PC-3 (cell line): ENCODE results near the gene TBCEL. TPM values are rescaled to one million over a fixed set of nuclear protein-coding genes. Genes with fewer than 3 reads are reported as not detected.

Source experiments
- ATAC-seq: fragments of 200-7000 bp; cut with Tn5 transposase; 2 replicates; pipeline ENCODE4 v1.9.1; 2020; ENCODE audit warnings: mild to moderate bottlenecking, moderate library complexity
- BruUV-seq: library from RNA; stranded (reverse); fragments of 400-500 nt; replicated peaks from 2 replicates; lab custom pipeline; 2021; lab: Mats Ljungman, UMichigan
- CTCF ChIA-PET: fragments of 300-600 bp; sonication (Branson Sonifier 250); formaldehyde crosslinking; loops from one replicate; lab custom pipeline; 2022; ENCODE audit warnings: antibody characterized with exemption; lab: Charles Lee
- POLR2A ChIA-PET: fragments of 300-600 bp; sonication (Branson Sonifier 250); formaldehyde crosslinking; loops from one replicate; lab custom pipeline; 2022; ENCODE audit warnings: antibody characterized with exemption; ENCODE audit not compliant: unreplicated experiment; lab: Charles Lee
- DNase-seq: peaks from one replicate; pipeline ENCODE4 v3.0.0-alpha.2; 2015
- H2AFZ ChIP-seq: fragments of 300-600 bp; sonication (generic); 2 replicates; pipeline ENCODE4 v1.6.0; 2016; ENCODE audit warnings: antibody characterized with exemption, low read length
- H3F3A ChIP-seq: fragments of 300-600 bp; sonication (generic); one replicate; pipeline ENCODE4 v1.6.0; 2017; ENCODE audit warnings: antibody characterized with exemption, low read length, control low read depth, mild to moderate bottlenecking; ENCODE audit not compliant: unreplicated experiment
- H3K27ac ChIP-seq: fragments of 300-600 bp; sonication (generic); 2 replicates; pipeline ENCODE4 v1.5.1; 2016; ENCODE audit warnings: mild to moderate bottlenecking, low read length
- H3K27me3 ChIP-seq: fragments of 300-600 bp; sonication (generic); 2 replicates; pipeline ENCODE4 v1.6.1; 2016; ENCODE audit warnings: low read length, mixed read lengths
- H3K36me3 ChIP-seq: fragments of 300-600 bp; sonication (generic); 2 replicates; pipeline ENCODE4 v1.6.1; 2016; ENCODE audit warnings: low read depth, mixed run types, low read length, mixed read lengths
- H3K4me1 ChIP-seq: fragments of 300-600 bp; sonication (generic); 2 replicates; pipeline ENCODE4 v1.5.1; 2016; ENCODE audit warnings: low read length; ENCODE audit not compliant: insufficient read depth
- H3K4me2 ChIP-seq: fragments of 300-600 bp; sonication (generic); 2 replicates; pipeline ENCODE4 v1.6.0; 2016; ENCODE audit warnings: low read length
- H3K4me3 ChIP-seq: fragments of 300-600 bp; sonication (generic); 2 replicates; pipeline ENCODE4 v1.5.1; 2016; ENCODE audit warnings: mild to moderate bottlenecking, low read length, mixed read lengths
- H3K79me2 ChIP-seq: fragments of 300-600 bp; sonication (generic); 2 replicates; pipeline ENCODE4 v1.6.1; 2017; ENCODE audit warnings: low read length, mixed read lengths
- H3K9ac ChIP-seq: fragments of 300-600 bp; sonication (generic); 2 replicates; pipeline ENCODE4 v1.6.0; 2016; ENCODE audit warnings: mild to moderate bottlenecking, low read length
- H3K9me2 ChIP-seq: fragments of 300-600 bp; sonication (generic); replicated peaks from 2 replicates; pipeline ENCODE4 v1.6.1; 2016; ENCODE audit warnings: mixed run types, low read length, mixed read lengths
- H3K9me3 ChIP-seq: fragments of 300-600 bp; sonication (generic); 2 replicates; pipeline ENCODE4 v1.6.1; 2016; ENCODE audit warnings: low read length, mixed read lengths
- H4K20me1 ChIP-seq: fragments of 300-600 bp; sonication (generic); 2 replicates; pipeline ENCODE4 v1.6.1; 2016; ENCODE audit warnings: low read length, mixed read lengths
- EZH2 ChIP-seq: fragments of 300-600 bp; sonication (generic); IDR thresholded peaks from one replicate; pipeline ENCODE4 v1.6.1; 2017; ENCODE audit warnings: antibody characterized with exemption, mild to moderate bottlenecking, low read length; ENCODE audit not compliant: unreplicated experiment
- EZH2phosphoT487 ChIP-seq: fragments of 300-600 bp; sonication (generic); IDR thresholded peaks from 2 replicates; pipeline ENCODE4 v1.6.1; 2018; ENCODE audit warnings: mild to moderate bottlenecking, antibody characterized with exemption, low read length, borderline replicate concordance
- intact Hi-C: fragments of 100-400 bp; cut with micrococcal nuclease; formaldehyde crosslinking; loops from 2 replicates; pipeline ENCODE4 v1.9.0; 2023
- total RNA-seq: library from RNA; depleted of rRNA; stranded (reverse); fragments of >200 nt; gene quantifications from 2 replicates; pipeline ENCODE4 v1.2.3, GENCODE V29; 2014
- TF ChIP-seq, protein P1 (sequence below): fragments of 300-600 bp; sonication (generic); conservative IDR thresholded peaks from 2 replicates; pipeline ENCODE4 v1.5.1; 2017; ENCODE audit warnings: antibody characterized with exemption, low read depth, mild to moderate bottlenecking, low read length

Gene TBCEL
- total RNA-seq, 1 experiment from 2014 or later = 6.6 TPM

DNA sequence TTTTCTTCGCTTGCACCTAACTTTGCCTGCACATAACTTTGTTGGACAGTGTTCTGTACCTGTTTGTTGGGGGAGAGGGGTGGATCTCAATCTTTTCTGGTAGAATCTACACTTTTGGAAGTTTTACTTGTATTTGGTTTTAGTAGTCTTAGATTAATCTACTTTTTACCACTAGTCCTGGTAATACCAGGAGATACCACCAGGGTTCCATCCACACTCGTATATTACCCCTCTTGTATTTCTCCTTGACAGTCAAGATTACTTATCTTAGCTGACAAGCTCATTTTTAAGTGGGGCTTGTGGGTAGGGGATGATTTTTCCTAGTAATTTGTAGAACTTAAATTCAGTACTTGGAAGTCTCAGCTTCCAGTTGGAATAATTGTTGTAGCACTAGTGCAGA, 39.8 kb downstream of the TBCEL start:
- Histone ChIP-seq H3K9me3 (no peaks in the 10 kb centered on the region), H3F3A (peaks cover 9% of the 10 kb centered on the region), H4K20me1 (no peaks in the 10 kb centered on the region), H3K36me3 (peaks cover 7% of the 10 kb centered on the region; the same call in 1 of the 2 replicates), H3K79me2 (no peaks in the 10 kb centered on the region), H3K9ac (no peak overlapping the region), H3K4me3 (no peak overlapping the region), H3K27me3 (no peaks in the 10 kb centered on the region), H3K9me2 (no peaks in the 10 kb centered on the region), H3K4me1 (peaks cover 22% of the 10 kb centered on the region), H3K27ac (no peak overlapping the region), H3K4me2 (no peak overlapping the region), H2AFZ (no peak overlapping the region)
- ATAC-seq (no peak), DNase-seq (peak; percentile 45)
- intact Hi-C loops = no loop called here
- ChIA-PET CTCF (interaction anchor here (0.6 kb wide), 1 partner anchor 181 kb away, joined by 3 read pairs; no protein-coding TSS in a partner anchor), POLR2A (no interaction called here)
- no TSS peak for BruUV-seq
- TF ChIP-seq, protein P1, sequence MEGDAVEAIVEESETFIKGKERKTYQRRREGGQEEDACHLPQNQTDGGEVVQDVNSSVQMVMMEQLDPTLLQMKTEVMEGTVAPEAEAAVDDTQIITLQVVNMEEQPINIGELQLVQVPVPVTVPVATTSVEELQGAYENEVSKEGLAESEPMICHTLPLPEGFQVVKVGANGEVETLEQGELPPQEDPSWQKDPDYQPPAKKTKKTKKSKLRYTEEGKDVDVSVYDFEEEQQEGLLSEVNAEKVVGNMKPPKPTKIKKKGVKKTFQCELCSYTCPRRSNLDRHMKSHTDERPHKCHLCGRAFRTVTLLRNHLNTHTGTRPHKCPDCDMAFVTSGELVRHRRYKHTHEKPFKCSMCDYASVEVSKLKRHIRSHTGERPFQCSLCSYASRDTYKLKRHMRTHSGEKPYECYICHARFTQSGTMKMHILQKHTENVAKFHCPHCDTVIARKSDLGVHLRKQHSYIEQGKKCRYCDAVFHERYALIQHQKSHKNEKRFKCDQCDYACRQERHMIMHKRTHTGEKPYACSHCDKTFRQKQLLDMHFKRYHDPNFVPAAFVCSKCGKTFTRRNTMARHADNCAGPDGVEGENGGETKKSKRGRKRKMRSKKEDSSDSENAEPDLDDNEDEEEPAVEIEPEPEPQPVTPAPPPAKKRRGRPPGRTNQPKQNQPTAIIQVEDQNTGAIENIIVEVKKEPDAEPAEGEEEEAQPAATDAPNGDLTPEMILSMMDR = peak; percentile 70
- TF ChIP-seq EZH2phosphoT487 = no peak

DNA sequence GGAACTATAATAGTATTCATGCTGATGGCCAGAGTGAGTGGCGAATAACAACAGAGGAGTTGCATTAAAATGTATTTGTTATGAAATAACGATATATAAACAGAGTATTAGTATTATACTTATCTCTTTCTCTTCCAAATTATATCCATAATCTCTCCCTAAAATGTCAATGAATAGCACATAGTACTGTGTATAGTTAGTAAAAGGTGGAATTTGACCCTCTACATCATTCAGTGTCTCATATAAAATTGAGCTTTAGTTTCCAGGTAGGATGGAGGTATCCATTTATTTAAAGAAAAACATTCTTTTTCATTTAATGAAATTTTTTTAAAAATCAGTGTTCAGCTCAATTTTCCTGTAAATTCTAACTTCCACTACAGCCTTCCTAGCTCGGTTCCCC, 42.7 kb downstream of the TBCEL start:
- ChIA-PET CTCF (interaction anchor here (0.7 kb wide), 1 partner anchor 45 kb away, joined by 4 read pairs; no protein-coding TSS in a partner anchor), POLR2A (no interaction called here)
- peak overlapping the region; percentile 65 for H3K4me2 ChIP-seq
- H3K9ac ChIP-seq = no peak overlapping the region
- no peak overlapping the region for H2AFZ ChIP-seq
- H3F3A ChIP-seq = peaks cover 9% of the 10 kb centered on the region
- peak overlapping the region; percentile 84 for H3K27ac ChIP-seq
- H3K9me3 ChIP-seq = no peaks in the 10 kb centered on the region
- no peaks in the 10 kb centered on the region for H4K20me1 ChIP-seq
- H3K27me3 ChIP-seq = no peaks in the 10 kb centered on the region
- peak overlapping the region; percentile 8; the same call in 1 of the 2 replicates for H3K4me3 ChIP-seq
- H3K9me2 ChIP-seq = no peaks in the 10 kb centered on the region
- no peaks in the 10 kb centered on the region for H3K79me2 ChIP-seq
- peaks cover 22% of the 10 kb centered on the region for H3K4me1 ChIP-seq
- BruUV-seq = no TSS peak
- ATAC-seq (no peak), DNase-seq (no peak)
- TF ChIP-seq EZH2 = no peak
- TF ChIP-seq, protein P1 = no peak
- TF ChIP-seq EZH2phosphoT487 = no peak
- intact Hi-C loops = loop anchor here (1.0 kb wide), 1 partner anchor 34 kb away; no protein-coding TSS in a partner anchor
- no peaks in the 10 kb centered on the region for H3K36me3 ChIP-seq

DNA sequence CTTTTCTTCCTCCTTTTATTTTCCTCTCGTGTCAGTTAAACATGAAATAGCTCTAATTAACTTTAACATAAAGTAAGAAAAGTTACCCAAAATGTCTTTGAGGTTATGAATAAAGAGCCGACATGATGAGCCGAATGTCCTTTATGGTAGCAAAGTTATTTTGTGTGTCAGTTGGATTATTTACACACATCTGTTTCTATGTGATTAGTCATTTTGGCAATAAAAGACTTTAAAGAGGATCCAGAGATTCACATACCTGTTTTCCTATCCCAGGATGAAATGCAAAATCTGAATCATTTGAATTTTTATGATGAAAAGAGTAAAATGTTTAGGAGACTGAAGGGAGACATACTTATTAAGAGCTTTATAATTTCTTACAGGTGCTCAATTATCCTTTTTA, 43.1 kb downstream of the TBCEL start:
- Histone ChIP-seq H3K9me2 (no peaks in the 10 kb centered on the region), H3K36me3 (no peaks in the 10 kb centered on the region), H4K20me1 (no peaks in the 10 kb centered on the region), H3F3A (peaks cover 9% of the 10 kb centered on the region), H3K9ac (no peak overlapping the region), H3K4me1 (peaks cover 22% of the 10 kb centered on the region), H3K79me2 (no peaks in the 10 kb centered on the region), H3K4me2 (peak overlapping the region; percentile 65), H3K27me3 (no peaks in the 10 kb centered on the region), H3K27ac (peak overlapping the region; percentile 84), H2AFZ (no peak overlapping the region), H3K9me3 (no peaks in the 10 kb centered on the region), H3K4me3 (peak overlapping the region; percentile 10; the same call in 1 of the 2 replicates)
- peak; percentile 81 for ATAC-seq
- POLR2A ChIA-PET = no interaction called here
- TF ChIP-seq EZH2phosphoT487 (no peak), EZH2 (no peak)
- TF ChIP-seq, protein P1 = no peak
- CTCF ChIA-PET = interaction anchor here (0.7 kb wide), 1 partner anchor 45 kb away, joined by 4 read pairs; no protein-coding TSS in a partner anchor
- peak; percentile 72 for DNase-seq
- intact Hi-C loops = loop anchor here (1.0 kb wide), 1 partner anchor 33 kb away; no protein-coding TSS in a partner anchor
- BruUV-seq = no TSS peak
